GM21423 (cell line): ENCODE measurements around the gene JAG2.
"Not testable (repeated sequence)": the region's sequence is repeated elsewhere in the genome, so short reads cannot be mapped to it uniquely, and the experiment has no call there.

ENCODE experiments used
- ATAC-seq: cut with Tn5 transposase; IDR thresholded peaks from one replicate; pipeline ENCODE4 v1.9.1; 2021; ENCODE audit warnings: mild to moderate bottlenecking, moderate library complexity; ENCODE audit not compliant: unreplicated experiment

Gene JAG2

GRCh38 chr14:105123064-105123665 is 45.4 kb downstream of the JAG2 start:
- no peak for ATAC-seq

GRCh38 chr14:105120056-105120455 is 48.5 kb downstream of the JAG2 start:
- no peak for ATAC-seq

GRCh38 chr14:105119408-105120025 is 49.1 kb downstream of the JAG2 start:
- ATAC-seq, result no peak

GRCh38 chr14:105118646-105119407 is 49.7 kb downstream of the JAG2 start:
- ATAC-seq, result no peak

GRCh38 chr14:105117710-105118385 is 50.7 kb downstream of the JAG2 start:
- no peak for ATAC-seq

GRCh38 chr14:105117257-105117646 is 51.3 kb downstream of the JAG2 start:
- ATAC-seq, result no peak

GRCh38 chr14:105116451-105117256 is 51.9 kb downstream of the JAG2 start:
- ATAC-seq, result no peak

GRCh38 chr14:105109243-105109642 is 59.3 kb downstream of the JAG2 start:
- not testable (repeated sequence) for ATAC-seq

GRCh38 chr14:105108516-105108864 is 60.1 kb downstream of the JAG2 start:
- ATAC-seq, result no peak

- ATAC-seq, result no peak
Measured at GRCh38 chr14:105107781-105108515, 60.6 kb downstream of the JAG2 start.

- no peak for ATAC-seq
Measured at GRCh38 chr14:105107351-105107750, 61.2 kb downstream of the JAG2 start.

- ATAC-seq, result no peak
Measured at GRCh38 chr14:105105158-105105557, 63.4 kb downstream of the JAG2 start.

- no peak for ATAC-seq
Measured at GRCh38 chr14:105102893-105103292, 65.7 kb downstream of the JAG2 start.

GRCh38 chr14:105102361-105102870 is 66.2 kb downstream of the JAG2 start:
- no peak for ATAC-seq

GRCh38 chr14:105100910-105101309 is 67.7 kb downstream of the JAG2 start:
- no peak for ATAC-seq

GRCh38 chr14:105099778-105100177 is 68.8 kb downstream of the JAG2 start:
- ATAC-seq, result no peak

GRCh38 chr14:105098316-105098715 is 70.3 kb downstream of the JAG2 start:
- no peak for ATAC-seq

- ATAC-seq, result no peak
Measured at GRCh38 chr14:105097794-105098127, 70.8 kb downstream of the JAG2 start.

- no peak for ATAC-seq
Measured at GRCh38 chr14:105096206-105096875, 72.2 kb downstream of the JAG2 start.
